ENCODE measurements around the gene CAST.

CAST gene

GRCh38 chr5:96645091-96645490 lies 17.1 kb upstream of the CAST start:
- DNase-seq (ENCODE audit: low read depth in 1 of 2, low spot score in 1 of 2), result no peak

DNA sequence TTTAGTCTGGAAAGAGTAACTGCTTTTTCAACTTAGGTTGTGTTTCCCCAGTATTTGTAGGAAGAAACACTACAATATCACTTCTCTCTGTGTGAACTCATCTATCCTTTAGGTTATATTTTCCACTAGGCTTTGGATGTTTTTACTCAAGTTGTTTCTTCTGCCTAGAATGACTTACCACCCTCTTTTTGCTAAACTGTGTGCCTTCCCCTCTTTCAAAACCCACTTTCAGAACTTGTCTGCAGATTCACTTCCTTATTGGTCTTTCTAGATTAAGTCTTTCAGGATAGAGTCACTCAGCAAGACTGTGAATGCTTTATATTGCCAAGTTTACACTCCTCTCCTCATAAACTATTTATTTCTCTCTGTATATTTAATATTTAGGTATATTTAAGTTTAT lies 14.2 kb upstream of the CAST start:
- DNase-seq (ENCODE audit: low read depth in 1 of 2, low spot score in 1 of 2), result no peak

DNA sequence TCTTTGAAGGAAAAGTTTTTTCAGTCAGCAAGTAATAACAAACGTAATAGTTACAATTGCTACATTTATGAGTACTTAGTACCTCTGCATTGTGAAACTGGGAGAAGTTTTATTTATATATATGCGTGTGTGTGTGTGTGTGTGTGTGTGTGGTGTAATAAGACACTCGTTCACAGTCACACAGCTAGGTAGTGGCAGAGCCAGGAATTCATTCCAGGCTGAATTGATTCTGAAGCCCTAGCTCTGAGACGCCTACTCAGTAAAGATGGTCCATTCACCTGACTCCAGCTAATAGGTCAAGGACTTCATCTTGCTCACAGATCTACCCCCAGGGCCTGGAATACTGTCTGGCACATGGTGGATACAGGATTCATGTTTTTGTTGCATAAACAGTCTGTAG lies 13.6 kb upstream of the CAST start:
- DNase-seq (ENCODE audit: low read depth in 1 of 2, low spot score in 1 of 2), result no peak

DNA sequence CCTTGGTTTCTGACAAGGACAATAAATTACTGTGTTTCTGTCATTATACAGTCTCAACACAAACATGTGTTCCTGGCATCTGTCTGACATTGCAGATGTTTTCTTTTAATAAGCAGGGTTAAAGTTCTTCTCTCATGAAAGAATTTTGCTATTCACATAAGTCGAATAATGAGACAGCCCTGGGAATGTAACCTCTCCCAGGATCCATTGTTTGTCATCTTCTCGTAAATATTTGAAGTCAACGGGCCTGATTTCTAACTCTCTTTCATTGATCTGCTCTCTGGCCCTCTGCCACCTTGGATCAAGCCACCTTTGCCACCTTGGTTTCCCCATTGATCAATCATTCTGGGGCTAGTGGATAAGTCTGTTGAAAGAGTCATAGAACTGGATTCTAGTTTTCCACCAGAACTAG lies 12.9 kb upstream of the CAST start:
- DNase-seq (ENCODE audit: low read depth in 1 of 2, low spot score in 1 of 2), result no peak

DNA sequence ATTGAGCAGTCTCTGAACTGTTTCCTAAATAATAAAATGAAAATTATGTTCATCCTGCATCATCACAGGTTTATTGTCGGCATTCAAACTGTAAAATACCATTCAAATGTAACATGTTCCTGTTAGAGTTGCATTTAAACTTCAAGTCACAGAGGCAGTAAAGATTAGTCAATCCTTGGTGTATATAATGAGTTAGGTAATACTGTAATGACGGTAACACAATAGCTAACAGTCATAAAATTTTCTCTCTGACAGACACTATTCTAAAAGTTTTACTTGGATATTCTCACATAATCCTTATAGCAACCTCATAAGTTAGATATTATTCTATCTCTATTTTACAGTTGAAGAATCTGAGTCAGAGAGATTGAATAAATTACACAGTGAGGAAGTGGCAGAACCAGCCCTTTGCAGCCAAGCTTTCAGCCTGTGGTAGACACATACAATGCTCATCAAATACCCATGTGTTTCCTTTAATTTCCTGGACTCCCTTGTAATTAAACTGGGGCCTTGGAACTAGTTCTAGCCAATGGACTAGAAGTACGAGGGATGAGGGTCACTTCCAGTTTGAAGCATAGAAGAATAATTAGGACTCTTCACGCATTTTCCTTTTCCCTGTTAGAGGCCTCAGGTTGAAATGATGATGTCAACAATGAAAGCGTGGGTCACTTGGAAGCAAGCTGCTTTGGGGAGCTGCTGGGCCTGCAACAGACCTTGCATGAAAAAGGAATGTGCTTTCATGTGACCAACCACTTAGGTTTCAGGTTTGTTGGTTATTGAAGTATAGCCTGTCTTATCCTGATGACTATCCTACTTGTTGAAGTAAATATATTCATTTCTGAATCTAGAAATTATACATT lies 12.3 kb upstream of the CAST start:
- no peak for DNase-seq (ENCODE audit: low read depth in 1 of 2, low spot score in 1 of 2)

DNA sequence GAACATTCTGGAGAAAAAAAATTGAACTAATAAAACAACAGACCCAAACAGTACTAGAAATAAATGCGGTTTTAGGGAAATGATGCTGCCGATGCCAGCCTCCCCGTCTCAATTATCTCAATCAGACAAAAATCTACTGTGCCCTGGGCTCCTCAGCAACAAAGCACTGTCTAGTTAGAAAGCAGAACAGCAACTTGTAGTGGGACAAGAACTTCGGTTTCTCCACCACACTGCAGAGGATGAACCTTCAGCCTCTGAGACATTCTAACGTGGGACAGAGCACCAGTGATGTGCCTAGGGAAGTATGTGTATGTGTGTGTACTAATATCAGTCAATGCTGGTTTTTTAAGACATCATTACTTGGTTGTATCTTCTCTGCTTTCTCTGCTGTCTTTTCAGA lies 11.1 kb upstream of the CAST start:
- no peak for DNase-seq (ENCODE audit: low read depth in 1 of 2, low spot score in 1 of 2)

GRCh38 chr5:96651948-96652753 lies 10.0 kb upstream of the CAST start:
- DNase-seq (ENCODE audit: low read depth in 1 of 2, low spot score in 1 of 2), result no peak

DNA sequence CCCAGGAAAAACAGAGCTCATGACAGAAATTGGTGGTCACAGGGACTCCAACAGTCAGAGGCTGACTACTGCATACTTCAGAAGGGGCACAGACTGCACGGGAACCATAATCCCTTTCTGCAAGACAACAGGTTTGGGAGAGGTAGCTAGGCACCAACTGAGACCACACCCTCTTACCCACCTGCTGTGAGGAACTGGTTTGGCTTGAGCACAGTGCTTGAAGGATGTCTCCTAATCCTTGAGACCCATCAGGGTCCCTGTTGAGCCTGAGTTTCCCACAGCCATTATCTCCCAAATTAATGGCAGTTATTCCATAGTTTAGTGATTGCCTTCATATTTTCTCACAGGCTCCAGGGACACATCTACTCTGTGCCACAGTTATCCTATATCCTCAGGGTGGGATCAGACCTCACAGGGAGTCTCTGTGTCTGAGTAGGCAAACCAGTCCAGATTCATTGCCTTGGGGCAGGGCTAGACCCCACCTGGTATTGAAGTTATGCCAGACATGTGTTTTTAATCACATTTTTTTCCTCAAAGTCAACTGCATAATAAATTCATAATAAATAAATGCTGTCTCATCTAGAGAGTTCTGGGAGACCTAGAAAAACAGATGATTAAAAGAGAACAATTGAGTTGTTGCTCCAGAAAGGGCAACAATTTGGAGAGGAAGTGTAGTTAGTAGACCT lies 9.3 kb upstream of the CAST start:
- no peak for DNase-seq (ENCODE audit: low read depth in 1 of 2, low spot score in 1 of 2)

DNA sequence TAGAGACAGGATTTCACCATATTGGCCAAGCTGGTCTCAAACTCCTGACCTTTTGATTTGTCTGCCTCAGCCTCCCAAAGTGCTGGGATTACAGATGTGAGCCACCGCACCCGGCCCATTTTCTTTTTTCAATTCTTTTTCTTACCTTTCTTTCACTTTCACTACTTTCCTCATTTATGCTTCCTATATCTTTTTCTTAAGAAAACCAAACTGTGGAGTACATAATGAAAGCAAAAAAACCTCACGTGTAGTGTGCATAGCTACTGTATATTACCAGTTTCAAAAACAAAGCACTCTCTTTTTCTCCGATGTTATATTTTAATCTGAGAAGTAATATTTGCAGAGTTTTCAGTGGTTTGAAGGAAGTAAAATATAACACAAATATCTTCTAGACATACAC lies 8.0 kb upstream of the CAST start:
- DNase-seq (ENCODE audit: low read depth in 1 of 2, low spot score in 1 of 2), result no peak

DNA sequence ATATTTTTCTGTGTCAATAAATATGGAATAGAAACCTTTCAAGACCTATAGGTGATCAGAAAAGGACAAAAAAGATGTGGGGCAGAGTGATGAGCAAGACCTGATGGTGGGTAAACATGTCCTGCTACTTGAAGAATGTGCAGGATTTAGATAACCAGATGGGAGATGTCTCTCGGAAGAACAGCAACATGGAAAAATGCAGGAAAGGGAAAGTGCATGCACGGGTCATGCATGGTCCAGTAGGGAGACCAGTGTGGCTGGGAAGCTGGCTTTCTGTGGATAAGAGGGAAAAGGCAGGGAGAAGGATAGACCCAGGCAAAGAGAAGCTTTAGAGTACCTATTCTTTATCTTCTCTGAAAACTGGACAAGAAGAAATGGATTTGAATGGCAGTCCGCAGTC lies 7.1 kb upstream of the CAST start:
- no peak for DNase-seq (ENCODE audit: low read depth in 1 of 2, low spot score in 1 of 2)

DNA sequence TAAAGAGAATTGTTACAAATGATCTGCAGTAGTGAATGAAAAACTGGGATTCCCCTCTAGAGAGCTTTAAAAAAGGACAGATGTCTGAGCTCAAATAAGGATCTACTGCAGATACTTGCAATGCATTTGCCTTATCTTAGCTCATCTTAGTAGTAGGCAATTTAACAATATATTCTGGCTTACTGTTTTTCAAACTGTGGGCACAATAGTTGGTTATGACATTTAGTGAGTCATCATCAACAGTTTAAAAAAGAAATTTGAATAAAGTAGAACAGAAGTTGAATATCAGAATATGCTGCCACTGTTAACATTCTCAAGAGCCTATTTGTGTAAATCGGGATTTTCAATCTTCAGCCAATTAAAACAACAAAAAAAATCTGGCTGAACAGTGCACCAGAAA lies 6.7 kb upstream of the CAST start:
- DNase-seq (ENCODE audit: low read depth in 1 of 2, low spot score in 1 of 2), result no peak

GRCh38 chr5:96657068-96657467 lies 5.1 kb upstream of the CAST start:
- peak in 1 of 2 donors; percentile 22 for DNase-seq (ENCODE audit: low read depth in 1 of 2, low spot score in 1 of 2)

GRCh38 chr5:96658272-96658671 lies 3.9 kb upstream of the CAST start:
- DNase-seq (ENCODE audit: low read depth in 1 of 2, low spot score in 1 of 2), result no peak

GRCh38 chr5:96659170-96659569 lies 3.0 kb upstream of the CAST start:
- no peak for DNase-seq (ENCODE audit: low read depth in 1 of 2, low spot score in 1 of 2)

- peak in 1 of 2 donors; percentile 15 for DNase-seq (ENCODE audit: low read depth in 1 of 2, low spot score in 1 of 2)
Measured at GRCh38 chr5:96660971-96661854, 963 bp upstream of the CAST start.

DNA sequence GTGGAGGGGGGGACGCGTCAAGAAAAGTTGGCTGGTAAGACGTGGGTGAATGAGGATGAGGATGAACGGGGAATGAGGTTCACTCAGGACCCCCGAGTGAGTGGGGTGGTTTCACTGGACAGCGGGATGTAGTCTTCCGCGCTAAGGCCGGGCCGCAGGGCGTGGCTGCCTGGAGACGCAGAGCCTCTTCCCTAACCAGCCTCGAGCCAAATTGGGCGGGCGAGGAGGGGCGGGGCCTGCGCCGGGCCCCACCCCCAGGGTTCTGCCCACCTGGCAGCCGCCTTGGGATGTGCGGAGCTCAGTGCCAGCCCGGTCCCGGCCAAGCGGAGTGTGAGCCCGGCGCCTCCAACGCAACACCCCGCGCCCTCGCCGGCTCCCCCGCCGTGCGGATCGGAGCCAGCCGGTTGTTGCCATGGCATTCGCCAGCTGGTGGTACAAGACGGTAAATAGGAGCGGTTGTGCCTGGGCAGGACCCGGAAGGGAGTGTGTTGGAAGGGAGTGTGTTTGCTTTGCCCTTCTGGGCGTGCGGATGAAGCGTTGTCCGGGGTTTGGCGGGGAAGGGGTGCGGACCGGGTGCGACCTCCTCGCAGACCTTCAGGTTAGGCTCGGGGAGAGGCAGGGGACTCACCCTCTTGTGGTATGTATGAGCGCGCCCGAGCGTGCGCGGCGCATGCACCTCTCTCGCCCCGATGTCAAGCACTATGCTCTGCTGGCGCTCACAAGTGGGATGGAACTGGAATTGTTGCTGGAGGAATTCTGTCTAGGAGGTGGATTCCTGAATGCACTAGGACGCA lies 746 bp downstream of the CAST start:
- DNase-seq (ENCODE audit: low read depth in 1 of 2, low spot score in 1 of 2), result peak; percentile 77 to 78

DNA sequence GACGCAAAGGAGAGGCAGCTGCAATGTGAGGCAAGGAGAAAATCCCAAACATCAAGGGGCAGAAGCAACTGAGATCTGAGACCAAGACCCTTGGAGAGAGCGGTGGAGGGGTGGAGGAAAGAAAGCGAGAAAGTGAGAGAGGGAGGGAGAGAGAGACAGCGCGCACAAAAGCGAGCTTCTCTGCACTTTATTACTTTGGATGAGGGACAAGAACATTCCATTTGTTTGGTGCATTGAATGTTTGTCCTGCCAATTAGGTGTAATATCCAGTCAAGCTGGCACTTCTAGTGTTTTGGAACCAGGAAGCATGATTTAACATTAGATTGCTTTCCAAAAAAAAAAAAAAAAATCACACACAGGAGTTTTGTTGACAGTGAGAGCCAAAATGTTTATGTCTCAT lies 1.4 kb downstream of the CAST start:
- no peak for DNase-seq (ENCODE audit: low read depth in 1 of 2, low spot score in 1 of 2)

DNA sequence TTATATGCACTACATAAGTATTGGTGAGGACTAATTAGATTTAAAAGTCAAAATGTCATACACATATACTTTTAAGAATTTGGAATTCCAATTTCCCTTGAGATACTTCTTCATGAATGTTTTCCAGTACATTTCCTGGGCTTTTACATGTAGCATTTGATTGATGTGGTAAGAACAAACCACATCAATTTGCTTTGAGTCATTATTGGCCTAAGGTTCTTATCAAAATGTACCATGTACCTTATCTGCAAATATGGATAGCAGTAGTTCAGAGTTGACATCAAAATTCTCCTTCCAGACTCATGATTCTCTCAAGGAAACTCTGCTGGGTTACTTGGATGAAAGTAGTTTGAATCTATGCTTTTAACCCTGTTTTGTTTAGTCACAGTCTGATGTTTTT lies 2.5 kb downstream of the CAST start:
- DNase-seq (ENCODE audit: low read depth in 1 of 2, low spot score in 1 of 2), result no peak

GRCh38 chr5:96668725-96669124 lies 6.5 kb downstream of the CAST start:
- DNase-seq (ENCODE audit: low read depth in 1 of 2, low spot score in 1 of 2), result no peak

- DNase-seq (ENCODE audit: low read depth in 1 of 2, low spot score in 1 of 2), result no peak
Measured at GRCh38 chr5:96669909-96670308, 7.7 kb downstream of the CAST start.

Data from activated CD4-positive, alpha-beta T cell treated with anti-CD3 and anti-CD28 coated beads, Interleukin-2, amount 50 U/mL, for 24 hours (primary cell).